CD4-positive, alpha-beta T cell treated with Interleukin-6 at 100 ng/mL for 8 hours (primary cell): Measurements from ENCODE around the gene FMC1.
A peak's percentile ranks its signal among the peaks of the same experiment; 100 is the strongest.
"Not testable (repeated sequence)": the region's sequence is repeated elsewhere in the genome, so short reads cannot be mapped to it uniquely, and the experiment has no call there.

Source experiments
- DNase-seq: peaks from one replicate; pipeline ENCODE4 v3.0.0-alpha.2; 2020; ENCODE audit warnings: mixed read lengths, low spot score

FMC1 gene, protein sequence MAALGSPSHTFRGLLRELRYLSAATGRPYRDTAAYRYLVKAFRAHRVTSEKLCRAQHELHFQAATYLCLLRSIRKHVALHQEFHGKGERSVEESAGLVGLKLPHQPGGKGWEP

GRCh38 chr7:139341058-139341775 is at the start of gene FMC1:
FMC1 (plus strand) TSS chr7:139341337; CDS start chr7:139341385, 48 bp downstream.
- DNase-seq, result peak; percentile 83

DNA sequence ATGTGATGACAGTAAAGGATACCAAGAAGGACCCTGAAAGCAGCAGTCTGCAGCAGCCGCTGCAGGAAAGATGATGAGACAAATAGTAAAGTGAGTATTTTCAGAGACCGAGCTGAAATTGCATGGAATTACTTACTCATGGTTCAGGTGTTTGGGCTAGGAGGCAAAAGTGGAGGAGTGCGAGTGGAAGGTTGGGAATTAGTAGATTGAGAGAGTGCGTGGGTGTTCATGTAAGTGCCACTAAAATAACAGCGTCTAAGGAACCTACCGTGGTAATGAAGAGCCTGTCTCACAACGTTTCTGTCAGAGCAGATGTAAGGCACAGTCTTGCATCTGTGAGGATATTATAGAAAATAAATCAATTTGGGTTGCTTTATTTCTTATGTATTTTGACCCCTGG is 48.3 kb upstream of the FMC1 start:
- DNase-seq, result no peak

GRCh38 chr7:139293534-139293933 is 47.6 kb upstream of the FMC1 start:
- DNase-seq, result no peak

GRCh38 chr7:139294241-139294640 is 46.9 kb upstream of the FMC1 start:
- DNase-seq, result no peak

DNA sequence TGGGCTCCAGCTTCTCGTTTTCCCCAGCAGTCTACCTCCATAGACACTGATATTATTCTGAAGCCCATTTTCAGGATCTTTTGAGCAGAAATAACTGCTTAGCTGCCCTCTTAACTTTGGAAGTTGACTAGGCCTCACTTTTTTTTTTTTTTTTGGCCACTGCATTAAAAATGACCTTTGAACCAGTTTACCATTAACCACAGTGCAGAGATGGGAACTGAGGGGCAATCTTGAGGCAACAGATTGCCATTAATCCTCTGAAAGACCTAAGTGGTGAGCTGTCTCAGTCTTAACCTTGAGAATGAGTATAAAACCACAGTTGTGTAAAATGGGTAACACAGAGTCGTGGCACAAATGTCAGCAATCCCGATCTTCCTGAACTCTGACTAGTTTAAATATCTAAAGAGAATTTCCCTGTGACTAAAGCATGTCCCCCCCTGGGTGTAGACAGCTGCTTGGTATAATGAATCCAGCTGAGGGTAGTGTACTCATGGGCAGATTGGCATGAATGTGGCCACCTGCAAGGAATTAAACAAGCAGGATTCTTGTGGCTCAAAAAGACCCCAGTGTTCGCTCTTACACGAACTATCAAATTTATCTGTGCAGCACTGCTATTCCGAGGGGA is 46.1 kb upstream of the FMC1 start:
- no peak for DNase-seq

DNA sequence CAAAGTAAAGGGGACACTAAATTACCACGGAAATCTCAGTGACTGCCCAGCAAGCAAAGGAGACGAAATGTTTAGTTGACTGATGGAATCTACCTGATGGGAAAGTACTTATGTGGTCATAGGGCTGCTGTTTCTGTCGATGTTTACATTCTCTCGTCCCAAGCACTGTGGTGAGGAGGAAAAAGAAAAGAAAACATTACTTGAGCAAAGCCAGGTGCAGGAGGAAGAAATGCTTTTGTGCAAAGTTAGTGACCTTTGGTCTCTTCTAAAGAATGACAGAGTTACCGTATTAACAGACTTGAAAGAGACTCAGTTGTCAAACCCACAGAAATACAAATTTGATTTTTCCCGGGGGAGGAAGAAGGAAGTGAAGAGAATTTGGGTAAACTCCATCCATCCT is 43.3 kb upstream of the FMC1 start:
- DNase-seq, result no peak

GRCh38 chr7:139299296-139299695 is 41.8 kb upstream of the FMC1 start:
- DNase-seq, result no peak

DNA sequence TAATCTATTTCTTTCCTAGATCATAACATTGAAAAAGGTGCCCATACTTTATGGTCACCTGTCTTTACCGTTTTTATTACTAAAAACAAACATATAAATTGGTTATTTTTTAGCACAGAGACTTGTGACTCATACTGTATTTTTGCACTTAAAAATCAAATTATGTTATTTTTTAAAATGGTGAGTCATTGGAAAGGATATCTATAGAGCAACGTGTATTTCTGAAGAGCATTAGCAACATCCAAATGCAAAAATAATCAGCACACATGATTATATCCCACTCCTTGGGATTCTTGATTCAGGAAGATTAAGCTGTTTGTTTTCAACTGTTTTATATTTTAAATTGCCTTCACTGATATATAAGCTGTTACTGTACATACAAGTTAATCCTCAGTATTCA is 40.7 kb upstream of the FMC1 start:
- DNase-seq, result no peak

GRCh38 chr7:139304517-139304916 is 36.6 kb upstream of the FMC1 start:
- no peak for DNase-seq

GRCh38 chr7:139317939-139318505 is 23.1 kb upstream of the FMC1 start:
- DNase-seq, result no peak

GRCh38 chr7:139321071-139321745 is 19.9 kb upstream of the FMC1 start:
- DNase-seq, result no peak

DNA sequence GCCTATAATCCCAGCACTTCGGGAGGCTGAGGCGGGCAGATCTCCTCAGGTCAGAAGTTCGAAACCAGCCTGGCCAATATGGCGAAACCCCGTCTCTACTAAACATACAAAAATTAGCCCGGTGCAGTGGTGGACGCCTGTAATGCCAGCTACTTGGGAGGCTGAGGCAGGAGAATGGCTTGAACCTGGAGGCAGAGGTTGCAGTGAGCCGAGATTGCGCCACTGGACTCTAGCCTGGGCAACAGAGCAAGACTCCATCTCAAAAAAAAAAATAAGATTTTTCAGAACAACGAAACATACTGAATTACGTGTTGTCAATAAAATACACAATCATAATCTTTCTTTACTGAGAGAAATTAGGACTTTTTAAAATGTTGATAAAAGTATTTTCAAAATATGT is 16.4 kb upstream of the FMC1 start:
- DNase-seq, result not testable (repeated sequence)

- DNase-seq, result no peak
These were observed 12.8 kb upstream of the FMC1 start for GRCh38 chr7:139328375-139328774.

GRCh38 chr7:139329119-139329518 is 12.0 kb upstream of the FMC1 start:
- no peak for DNase-seq

GRCh38 chr7:139330333-139331030 is 10.7 kb upstream of the FMC1 start:
- no peak for DNase-seq

DNA sequence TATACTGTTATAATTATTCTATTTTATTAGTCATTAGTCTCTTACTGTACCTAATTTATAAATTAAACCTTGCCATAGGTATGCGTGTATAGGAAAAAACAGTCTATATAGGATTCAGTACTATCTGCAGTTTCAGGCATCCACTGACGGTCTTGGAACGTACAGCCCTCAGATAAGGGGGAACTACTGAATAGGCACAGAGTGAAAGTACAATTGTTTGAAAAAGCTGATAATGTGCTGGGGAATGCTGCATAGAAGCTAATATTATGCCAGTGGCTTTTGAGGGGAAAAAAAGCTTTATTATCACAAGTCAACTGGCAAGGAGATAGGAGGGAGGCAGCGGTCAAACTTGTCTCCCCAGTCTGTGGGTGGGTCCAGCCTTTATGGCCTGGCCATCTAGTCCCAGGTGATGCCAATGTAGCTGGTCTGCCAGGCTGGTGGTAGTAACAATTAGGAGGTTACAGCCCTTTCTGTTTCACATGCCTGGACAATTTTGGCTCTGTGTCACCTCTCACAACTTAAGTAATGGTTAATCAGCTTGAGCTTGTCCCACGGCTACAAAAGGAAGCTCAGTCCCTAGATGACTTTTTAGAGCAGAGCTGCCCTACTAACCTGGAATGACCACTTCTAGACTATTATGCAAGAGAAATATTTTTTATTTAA is 8.3 kb upstream of the FMC1 start:
- no peak for DNase-seq

DNA sequence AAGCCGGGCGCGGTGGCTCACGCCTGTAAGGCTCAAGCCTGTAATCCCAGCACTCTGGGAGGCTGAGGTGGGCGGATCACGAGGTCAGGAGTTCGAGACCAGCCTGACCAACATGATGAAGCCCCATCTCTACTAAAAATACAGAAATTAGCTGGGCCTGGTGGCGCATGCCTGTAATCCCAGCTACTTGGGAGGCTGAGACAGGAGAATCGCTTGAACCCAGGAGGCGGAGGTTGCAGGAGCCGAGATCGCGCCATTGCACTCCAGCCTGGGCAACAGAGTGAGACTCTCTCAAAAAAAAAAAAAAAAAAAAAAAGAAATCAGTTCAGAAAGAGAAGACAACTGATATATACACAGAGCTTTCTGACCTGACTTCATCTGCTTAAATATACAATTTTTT is 7.7 kb upstream of the FMC1 start:
- DNase-seq, result not testable (repeated sequence)

DNA sequence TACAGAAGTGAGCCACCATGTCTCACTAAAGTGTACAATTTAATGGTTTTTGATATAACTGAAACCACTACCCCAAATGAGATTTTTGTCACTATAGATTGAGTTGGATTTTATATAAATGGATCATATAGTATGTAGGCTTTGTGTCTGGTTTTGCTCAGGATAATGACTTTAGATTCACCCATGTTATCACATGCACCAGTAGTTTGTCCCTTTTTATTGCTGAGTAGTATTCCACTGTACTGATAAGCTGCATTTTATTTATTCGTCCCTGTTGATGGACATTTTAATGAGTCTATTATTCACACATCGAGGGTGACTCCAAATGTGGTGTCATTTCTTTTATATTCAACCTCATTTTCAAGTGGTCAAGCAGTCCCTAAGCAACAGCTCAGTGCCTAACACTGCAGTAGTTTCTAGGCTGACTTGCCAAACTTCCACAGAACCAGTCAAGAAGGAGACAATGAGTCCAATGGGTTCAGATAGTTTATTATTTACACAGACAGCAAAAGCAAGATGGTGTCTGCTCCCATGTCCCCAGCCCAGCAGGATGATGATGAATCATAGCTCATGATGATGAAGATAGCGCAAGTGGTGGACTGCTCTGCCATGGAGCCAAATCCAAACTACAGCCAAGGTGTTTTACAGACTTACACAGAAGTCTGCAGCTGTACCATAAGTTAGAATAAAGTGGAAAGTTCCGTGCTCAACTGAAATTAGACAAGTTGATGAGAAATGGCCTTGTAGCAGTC is 6.6 kb upstream of the FMC1 start:
- DNase-seq, result no peak

- DNase-seq, result no peak
These were observed 2.1 kb upstream of the FMC1 start for GRCh38 chr7:139339025-139339424.

GRCh38 chr7:139339698-139340036 is 1.5 kb upstream of the FMC1 start:
- DNase-seq, result no peak
